ENCODE data around the gene KLF11.

DNA sequence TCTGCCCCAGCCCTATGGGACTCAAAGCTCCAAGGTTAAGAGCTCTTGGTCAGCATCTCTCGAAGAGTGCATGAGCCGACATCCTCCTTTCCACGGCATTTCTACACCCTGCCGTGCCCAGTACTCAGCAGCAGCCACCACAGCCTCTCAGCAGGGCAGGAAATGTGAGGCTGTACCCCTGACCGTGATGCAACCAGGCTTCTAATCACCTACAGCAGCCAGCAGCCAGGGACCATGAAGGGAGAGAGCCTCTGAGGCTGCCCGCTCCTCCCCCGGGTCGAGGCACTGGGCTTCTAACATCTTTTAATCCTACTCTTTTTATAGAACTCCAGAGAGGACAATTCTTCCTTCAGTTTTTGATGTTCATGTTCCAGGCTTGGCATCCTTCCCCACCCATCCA, 30.4 kb downstream of the KLF11 start:
- TF ChIP-seq, protein P1, sequence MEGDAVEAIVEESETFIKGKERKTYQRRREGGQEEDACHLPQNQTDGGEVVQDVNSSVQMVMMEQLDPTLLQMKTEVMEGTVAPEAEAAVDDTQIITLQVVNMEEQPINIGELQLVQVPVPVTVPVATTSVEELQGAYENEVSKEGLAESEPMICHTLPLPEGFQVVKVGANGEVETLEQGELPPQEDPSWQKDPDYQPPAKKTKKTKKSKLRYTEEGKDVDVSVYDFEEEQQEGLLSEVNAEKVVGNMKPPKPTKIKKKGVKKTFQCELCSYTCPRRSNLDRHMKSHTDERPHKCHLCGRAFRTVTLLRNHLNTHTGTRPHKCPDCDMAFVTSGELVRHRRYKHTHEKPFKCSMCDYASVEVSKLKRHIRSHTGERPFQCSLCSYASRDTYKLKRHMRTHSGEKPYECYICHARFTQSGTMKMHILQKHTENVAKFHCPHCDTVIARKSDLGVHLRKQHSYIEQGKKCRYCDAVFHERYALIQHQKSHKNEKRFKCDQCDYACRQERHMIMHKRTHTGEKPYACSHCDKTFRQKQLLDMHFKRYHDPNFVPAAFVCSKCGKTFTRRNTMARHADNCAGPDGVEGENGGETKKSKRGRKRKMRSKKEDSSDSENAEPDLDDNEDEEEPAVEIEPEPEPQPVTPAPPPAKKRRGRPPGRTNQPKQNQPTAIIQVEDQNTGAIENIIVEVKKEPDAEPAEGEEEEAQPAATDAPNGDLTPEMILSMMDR (IDR thresholded peaks at IDR 0.05) = no peak
- TF ChIP-seq POLR2A (IDR thresholded peaks at IDR 0.05) = no peak

All from body of pancreas (tissue), 4 donors.